HL-60 (cell line): Measurements from ENCODE around the gene ELAVL1.

Experiments
- CTCF ChIP-seq: IDR thresholded peaks from one replicate; pipeline ENCODE4 v1.5.1; 2011; ENCODE audit warnings: low read length, control low read depth, inconsistent platforms; ENCODE audit not compliant: insufficient read depth
- GABPA ChIP-seq: IDR thresholded peaks from 2 replicates; pipeline ENCODE4 v1.6.1; 2012; ENCODE audit warnings: low read depth

- no peak for TF ChIP-seq CTCF
- TF ChIP-seq GABPA: no peak
Measured at GRCh38 chr19:7992575-7992974, 12.9 kb downstream of the ELAVL1 start.
